ENCODE results near the gene SLC35F2.

Gene SLC35F2

DNA sequence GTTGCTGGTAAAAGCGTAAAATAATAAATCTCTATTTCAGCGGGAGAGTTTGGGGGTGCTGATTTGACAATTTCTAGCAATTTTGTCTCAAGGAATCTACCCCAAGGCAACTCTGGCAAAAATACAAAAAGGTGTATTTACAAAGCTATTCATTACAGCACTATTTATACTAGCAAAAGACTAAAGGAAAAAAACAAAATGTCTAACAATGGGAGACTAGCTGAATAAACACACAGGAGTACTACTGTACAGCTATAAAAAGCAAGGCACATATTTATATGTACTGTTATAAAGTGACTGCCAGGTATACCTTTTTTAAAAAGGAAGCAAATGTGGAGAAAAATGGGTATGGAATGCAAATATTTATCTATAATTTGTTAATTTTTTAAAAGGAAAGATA lies 32.7 kb downstream of the SLC35F2 start:
- H3K9me3 Mint-ChIP-seq, result no peaks in the 10 kb centered on the region
- intact Hi-C loops (cut with micrococcal nuclease), result no loop called here
- no peaks in the 10 kb centered on the region for H3K27me3 Mint-ChIP-seq
- no peaks in the 10 kb centered on the region for H3K36me3 Mint-ChIP-seq (ENCODE audit: low read depth)
- peaks cover 9% of the 10 kb centered on the region for H3K4me1 Mint-ChIP-seq (ENCODE audit: low read depth)
- no peak overlapping the region for H3K4me3 Mint-ChIP-seq
- H3K27ac Mint-ChIP-seq, result no peak overlapping the region

DNA sequence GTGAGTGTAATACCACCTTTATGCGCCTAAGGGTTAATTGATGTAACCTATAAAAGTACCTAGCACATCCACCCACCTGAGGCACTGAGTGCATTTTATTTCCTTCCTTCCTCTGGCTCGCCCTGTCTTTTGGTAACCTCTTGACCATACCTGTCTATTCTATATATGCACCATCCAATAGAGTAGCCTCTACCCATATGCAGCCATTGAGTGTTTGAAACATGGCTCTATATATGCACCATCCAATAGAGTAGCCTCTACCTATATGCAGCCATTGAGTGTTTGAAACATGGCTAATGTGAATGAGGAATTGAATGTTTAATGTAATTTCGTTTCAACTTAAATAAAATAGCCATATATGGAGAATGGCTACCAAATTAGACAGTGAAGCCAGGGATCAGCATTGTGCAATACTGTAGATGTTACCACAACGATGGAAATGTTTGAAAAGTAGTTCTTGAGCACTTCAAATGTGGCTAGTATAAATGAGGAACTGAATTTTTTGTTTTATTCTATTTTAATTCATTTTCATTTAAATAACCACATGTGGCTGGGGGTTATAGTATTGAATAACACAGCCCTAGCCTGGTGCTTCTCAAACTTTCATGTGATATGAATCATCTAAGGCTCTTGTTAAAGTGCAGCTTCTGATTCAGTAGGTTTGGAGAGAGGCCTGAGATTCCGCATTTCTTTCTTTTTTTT lies 33.8 kb downstream of the SLC35F2 start:
- Mint-ChIP-seq H3K27me3 (no peaks in the 10 kb centered on the region), H3K27ac (no peak overlapping the region), H3K36me3 (ENCODE audit: low read depth) (no peaks in the 10 kb centered on the region), H3K4me3 (no peak overlapping the region), H3K9me3 (no peaks in the 10 kb centered on the region), H3K4me1 (ENCODE audit: low read depth) (peaks cover 9% of the 10 kb centered on the region)
- intact Hi-C loops (cut with micrococcal nuclease), result no loop called here

DNA sequence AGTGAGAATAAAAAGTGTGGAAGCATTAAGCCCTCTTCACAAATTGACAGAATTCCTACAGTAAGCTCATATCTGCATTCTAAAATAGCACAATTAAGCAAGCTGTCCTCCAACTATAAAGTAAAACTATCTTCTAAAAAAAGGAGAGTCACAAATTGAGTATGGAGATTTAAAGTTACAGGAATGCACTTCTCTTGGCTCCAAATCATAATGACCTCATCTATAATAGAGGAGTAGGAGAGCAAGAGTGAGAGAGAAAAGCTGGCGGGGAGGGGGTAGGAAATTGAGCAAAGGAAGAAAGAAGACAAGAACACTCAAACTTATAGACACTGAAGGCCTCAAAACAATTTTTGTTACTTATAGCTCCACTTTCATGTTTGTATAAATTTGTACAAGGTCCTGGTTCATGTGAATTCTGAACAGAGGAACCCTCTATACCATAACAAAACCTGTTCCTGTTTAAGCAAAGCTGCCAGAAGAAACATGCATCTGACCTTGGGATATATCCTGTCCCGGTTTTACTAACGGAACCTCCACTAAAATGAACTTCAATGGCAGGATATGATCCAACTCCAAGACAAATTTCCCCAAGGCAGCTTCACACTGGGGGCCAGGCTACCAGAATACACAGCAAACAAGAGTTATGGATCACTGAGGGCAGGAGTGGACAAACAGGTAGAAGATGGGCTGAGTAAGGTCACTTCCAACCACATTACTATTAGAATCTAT lies 37.2 kb downstream of the SLC35F2 start:
- Mint-ChIP-seq H3K9me3 (no peaks in the 10 kb centered on the region), H3K27ac (no peak overlapping the region), H3K4me3 (no peak overlapping the region), H3K4me1 (ENCODE audit: low read depth) (peaks cover 9% of the 10 kb centered on the region), H3K36me3 (ENCODE audit: low read depth) (no peaks in the 10 kb centered on the region), H3K27me3 (no peaks in the 10 kb centered on the region)
- intact Hi-C loops (cut with micrococcal nuclease), result no loop called here

DNA sequence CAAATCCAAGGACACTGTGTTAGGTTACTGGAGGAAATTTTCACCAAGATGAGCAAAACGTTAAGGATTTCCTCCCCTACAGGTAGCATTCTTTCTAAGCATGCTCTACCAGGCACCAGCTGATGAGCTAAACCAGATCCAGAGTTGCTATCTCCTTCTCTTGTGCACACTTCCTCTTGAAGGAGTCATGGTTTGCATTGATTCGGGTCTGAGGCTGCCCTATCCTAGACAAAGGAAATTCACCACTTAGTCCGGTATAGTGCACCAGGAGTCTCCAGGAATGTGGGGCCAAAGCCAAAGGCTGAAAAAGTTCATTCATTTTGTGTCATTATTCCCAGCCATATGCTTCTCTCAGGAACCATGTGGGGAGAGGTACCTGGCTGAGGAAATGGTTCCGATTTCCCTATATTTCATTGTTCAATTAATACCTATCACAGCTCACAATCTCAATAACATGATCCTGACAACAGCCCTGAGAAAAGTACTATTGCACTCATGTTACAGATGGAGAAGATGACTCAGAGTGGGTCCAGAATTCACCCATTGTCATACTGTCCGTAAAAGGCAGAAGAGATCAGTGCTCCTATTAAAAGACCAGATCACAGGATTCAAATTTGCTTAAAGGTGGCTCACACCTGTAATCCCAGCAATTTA lies 39.1 kb downstream of the SLC35F2 start:
- no peak overlapping the region for H3K27ac Mint-ChIP-seq

DNA sequence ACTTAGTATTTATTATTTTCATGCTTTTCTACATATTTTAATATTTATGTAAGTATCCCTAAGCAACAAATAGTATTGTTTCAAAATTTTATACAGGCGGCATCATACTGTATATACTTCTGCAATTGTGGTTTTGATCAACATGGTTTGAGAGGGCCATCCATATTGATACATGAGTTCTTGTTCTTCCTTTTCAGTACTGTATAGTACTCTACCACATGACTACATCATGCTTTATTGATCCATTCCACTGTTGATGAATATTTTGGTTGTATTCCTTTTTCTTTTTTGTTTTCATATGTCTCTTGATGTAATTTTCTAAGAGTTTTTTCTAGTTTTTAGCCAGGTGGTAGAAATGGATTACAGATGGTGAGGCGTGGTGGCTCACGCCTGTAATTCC lies 40.1 kb downstream of the SLC35F2 start:
- H3K4me3 Mint-ChIP-seq, result no peak overlapping the region
- no peaks in the 10 kb centered on the region for H3K4me1 Mint-ChIP-seq (ENCODE audit: low read depth)
- no peaks in the 10 kb centered on the region for H3K36me3 Mint-ChIP-seq (ENCODE audit: low read depth)
- peaks cover 2% of the 10 kb centered on the region for H3K27me3 Mint-ChIP-seq
- no peaks in the 10 kb centered on the region for H3K9me3 Mint-ChIP-seq
- intact Hi-C loops (cut with micrococcal nuclease), result no loop called here
- no peak overlapping the region for H3K27ac Mint-ChIP-seq

More for the DNA sequence above, 39.1 kb downstream of the SLC35F2 start:
- Mint-ChIP-seq H3K4me3 (no peak overlapping the region), H3K9me3 (no peaks in the 10 kb centered on the region), H3K27me3 (no peaks in the 10 kb centered on the region), H3K4me1 (ENCODE audit: low read depth) (peaks cover 5% of the 10 kb centered on the region), H3K36me3 (ENCODE audit: low read depth) (no peaks in the 10 kb centered on the region)
- intact Hi-C loops (cut with micrococcal nuclease), result no loop called here

DNA sequence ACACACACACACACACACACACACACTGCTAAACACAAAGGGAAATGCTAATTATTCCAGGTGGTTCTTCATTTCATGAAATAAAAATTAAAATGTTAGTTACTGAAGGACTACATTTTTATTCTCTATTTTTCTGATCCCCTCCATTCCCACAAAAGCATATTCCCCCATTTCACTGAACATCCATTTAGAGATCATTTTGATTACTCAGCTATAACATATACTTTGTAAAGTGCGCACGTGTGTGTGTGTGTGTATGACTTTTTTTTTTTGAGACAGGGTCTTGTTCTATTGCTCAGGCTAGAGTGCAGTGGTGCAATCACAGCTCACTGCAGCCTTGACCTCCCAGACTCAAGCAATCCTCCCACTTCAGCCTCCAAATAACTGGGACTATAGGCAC lies 42.6 kb downstream of the SLC35F2 start:
- intact Hi-C loops (cut with micrococcal nuclease), result no loop called here
- H3K36me3 Mint-ChIP-seq (ENCODE audit: low read depth), result no peaks in the 10 kb centered on the region
- H3K4me3 Mint-ChIP-seq, result no peak overlapping the region
- no peak overlapping the region for H3K27ac Mint-ChIP-seq
- peaks cover 2% of the 10 kb centered on the region for H3K27me3 Mint-ChIP-seq
- no peaks in the 10 kb centered on the region for H3K4me1 Mint-ChIP-seq (ENCODE audit: low read depth)
- H3K9me3 Mint-ChIP-seq, result no peaks in the 10 kb centered on the region

DNA sequence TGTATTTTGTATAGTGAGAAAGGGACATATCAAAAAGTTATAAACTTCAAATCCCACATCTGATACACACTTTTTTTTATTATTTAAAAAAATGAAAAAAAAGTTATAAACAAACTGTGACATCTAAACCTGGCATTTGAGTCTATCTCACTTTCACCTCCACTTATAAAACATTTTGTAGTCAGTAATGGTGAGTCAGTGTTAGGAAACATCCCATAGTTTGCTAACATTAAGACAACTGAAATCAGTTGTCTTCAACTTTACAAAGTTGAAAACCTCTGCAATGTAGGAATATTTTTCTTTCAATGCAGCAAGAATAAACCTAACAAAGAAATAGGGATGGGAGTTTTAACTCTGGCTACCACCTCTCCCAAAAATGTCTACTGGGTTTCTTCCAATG lies 47.7 kb downstream of the SLC35F2 start:
- no peaks in the 10 kb centered on the region for H3K9me3 Mint-ChIP-seq
- no peak overlapping the region for H3K4me3 Mint-ChIP-seq
- no peaks in the 10 kb centered on the region for H3K36me3 Mint-ChIP-seq (ENCODE audit: low read depth)
- intact Hi-C loops (cut with micrococcal nuclease), result no loop called here
- H3K27ac Mint-ChIP-seq, result no peak overlapping the region
- peaks cover 4% of the 10 kb centered on the region for H3K27me3 Mint-ChIP-seq
- H3K4me1 Mint-ChIP-seq (ENCODE audit: low read depth), result no peaks in the 10 kb centered on the region

DNA sequence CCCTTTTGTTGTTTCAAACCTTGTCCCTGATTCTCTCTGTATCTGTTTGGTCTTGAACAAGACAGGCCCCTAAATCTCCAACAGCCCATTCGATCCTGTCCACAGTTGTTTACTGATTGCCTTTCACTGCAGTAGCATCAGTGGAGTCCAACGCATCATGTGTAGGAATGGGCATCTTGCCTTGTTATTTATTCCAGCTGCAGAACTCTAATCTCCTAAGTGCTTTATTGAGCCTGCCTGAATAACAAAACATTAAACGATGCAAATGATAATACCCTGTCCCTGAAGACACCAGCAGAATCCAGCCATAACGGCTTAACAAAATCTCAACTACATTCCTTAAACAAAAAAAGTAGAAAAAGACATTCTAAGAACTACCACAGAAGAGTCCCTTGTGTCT lies 50.1 kb downstream of the SLC35F2 start:
- H3K4me3 Mint-ChIP-seq, result no peak overlapping the region
- H3K36me3 Mint-ChIP-seq (ENCODE audit: low read depth), result no peaks in the 10 kb centered on the region
- H3K27ac Mint-ChIP-seq, result no peak overlapping the region
- peaks cover 6% of the 10 kb centered on the region for H3K4me1 Mint-ChIP-seq (ENCODE audit: low read depth)
- H3K9me3 Mint-ChIP-seq, result no peaks in the 10 kb centered on the region
- peaks cover 2% of the 10 kb centered on the region for H3K27me3 Mint-ChIP-seq
- intact Hi-C loops (cut with micrococcal nuclease), result no loop called here

DNA sequence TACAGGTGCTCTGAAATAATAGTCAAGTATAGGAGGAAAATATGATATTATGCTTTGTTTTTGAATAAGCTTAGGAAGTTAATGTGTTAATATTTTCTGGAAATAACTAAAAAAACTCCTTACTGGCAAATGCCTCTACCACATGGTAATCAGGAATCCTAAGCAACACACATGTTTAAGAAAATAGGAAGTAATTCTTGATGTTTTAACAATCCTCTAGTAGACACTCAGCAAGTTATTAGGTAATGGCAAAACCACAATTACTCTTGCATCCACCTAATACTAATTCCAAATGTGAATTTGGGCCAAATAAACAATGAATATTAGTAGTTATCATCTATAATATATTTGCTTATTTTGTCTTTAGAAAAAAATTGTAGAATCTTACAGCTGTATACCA lies 53.6 kb downstream of the SLC35F2 start:
- no peak overlapping the region for H3K4me3 Mint-ChIP-seq
- peaks cover 6% of the 10 kb centered on the region for H3K4me1 Mint-ChIP-seq (ENCODE audit: low read depth)
- H3K27ac Mint-ChIP-seq, result no peak overlapping the region
- no peaks in the 10 kb centered on the region for H3K9me3 Mint-ChIP-seq
- intact Hi-C loops (cut with micrococcal nuclease), result no loop called here
- no peaks in the 10 kb centered on the region for H3K36me3 Mint-ChIP-seq (ENCODE audit: low read depth)
- H3K27me3 Mint-ChIP-seq, result peaks cover 11% of the 10 kb centered on the region

DNA sequence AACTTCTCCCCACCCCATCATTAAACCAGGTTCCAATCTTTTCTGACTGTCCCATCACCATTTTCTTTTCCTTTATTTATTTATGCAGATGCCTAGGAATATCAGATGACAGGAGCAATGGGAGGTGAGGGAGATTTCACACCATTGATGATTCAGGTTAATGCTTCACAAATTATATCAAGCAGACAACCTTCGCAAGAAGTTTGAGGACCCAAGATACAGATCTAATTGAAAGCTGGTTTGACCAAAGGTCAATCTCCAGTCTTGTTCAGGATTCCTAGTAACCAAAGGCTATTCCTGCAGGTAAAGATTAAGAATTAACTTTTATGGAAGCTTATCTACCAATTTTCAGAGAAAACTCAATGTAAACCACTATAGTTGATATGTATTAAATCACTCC lies 54.4 kb downstream of the SLC35F2 start:
- Mint-ChIP-seq H3K4me3 (no peak overlapping the region), H3K4me1 (ENCODE audit: low read depth) (peaks cover 6% of the 10 kb centered on the region), H3K9me3 (no peaks in the 10 kb centered on the region), H3K36me3 (ENCODE audit: low read depth) (no peaks in the 10 kb centered on the region), H3K27ac (no peak overlapping the region), H3K27me3 (peaks cover 9% of the 10 kb centered on the region)
- intact Hi-C loops (cut with micrococcal nuclease), result no loop called here

DNA sequence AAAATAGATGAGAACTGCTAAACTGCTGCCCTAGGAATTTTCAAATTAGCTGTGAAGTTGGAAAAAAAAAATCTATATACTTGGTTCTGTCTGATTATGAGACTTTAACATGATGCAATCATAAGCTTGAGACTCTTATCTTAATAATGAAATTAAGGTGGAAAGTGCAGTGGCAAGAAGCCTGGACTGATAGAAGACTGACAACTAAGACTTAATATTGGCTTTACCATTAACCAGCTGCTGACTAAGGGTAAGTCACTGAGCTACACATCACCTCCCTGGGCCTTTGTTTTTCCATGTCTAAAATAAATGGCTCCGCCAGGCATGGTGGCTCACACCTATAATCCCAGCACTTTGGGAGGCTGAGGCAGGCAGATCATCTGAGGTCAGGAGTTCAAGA lies 56.9 kb downstream of the SLC35F2 start:
- Mint-ChIP-seq H3K4me3 (no peak overlapping the region), H3K36me3 (ENCODE audit: low read depth) (no peaks in the 10 kb centered on the region), H3K27ac (no peak overlapping the region), H3K27me3 (peaks cover 9% of the 10 kb centered on the region), H3K4me1 (ENCODE audit: low read depth) (peaks cover 6% of the 10 kb centered on the region), H3K9me3 (no peaks in the 10 kb centered on the region)
- intact Hi-C loops (cut with micrococcal nuclease), result no loop called here

DNA sequence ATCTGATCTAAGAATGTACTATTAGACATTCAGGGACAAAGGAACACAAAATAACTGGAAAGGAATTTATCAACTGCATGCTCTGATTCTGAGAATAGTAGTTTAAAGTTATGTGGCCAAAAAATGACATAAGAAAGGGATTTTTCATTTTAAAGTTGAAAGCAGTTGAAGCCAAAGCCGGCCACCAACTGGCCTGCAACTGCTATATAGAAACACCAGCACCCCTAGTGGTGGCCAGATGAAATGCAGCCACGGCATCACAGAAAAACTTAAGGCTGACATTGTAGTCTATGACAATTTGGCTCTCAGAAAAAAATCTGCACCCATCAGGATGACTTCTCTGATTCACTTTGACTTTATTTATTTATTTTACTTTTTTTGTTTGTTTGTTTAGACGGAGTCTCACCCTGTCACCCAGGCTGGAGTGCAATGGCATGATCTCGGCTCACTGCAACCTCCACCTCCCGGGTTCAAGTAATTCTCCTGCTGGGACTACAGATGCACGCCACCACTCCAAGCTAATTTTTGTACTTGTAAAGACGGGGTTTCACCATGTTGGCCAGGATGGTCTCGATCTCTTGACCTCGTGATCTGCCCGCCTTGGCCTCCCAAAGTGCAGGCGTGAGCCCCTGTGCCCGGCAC lies 59.2 kb downstream of the SLC35F2 start:
- peaks cover 9% of the 10 kb centered on the region for H3K27me3 Mint-ChIP-seq
- intact Hi-C loops (cut with micrococcal nuclease), result no loop called here
- no peak overlapping the region for H3K4me3 Mint-ChIP-seq
- no peaks in the 10 kb centered on the region for H3K36me3 Mint-ChIP-seq (ENCODE audit: low read depth)
- peaks cover 12% of the 10 kb centered on the region for H3K9me3 Mint-ChIP-seq
- H3K4me1 Mint-ChIP-seq (ENCODE audit: low read depth), result no peaks in the 10 kb centered on the region
- no peak overlapping the region for H3K27ac Mint-ChIP-seq

DNA sequence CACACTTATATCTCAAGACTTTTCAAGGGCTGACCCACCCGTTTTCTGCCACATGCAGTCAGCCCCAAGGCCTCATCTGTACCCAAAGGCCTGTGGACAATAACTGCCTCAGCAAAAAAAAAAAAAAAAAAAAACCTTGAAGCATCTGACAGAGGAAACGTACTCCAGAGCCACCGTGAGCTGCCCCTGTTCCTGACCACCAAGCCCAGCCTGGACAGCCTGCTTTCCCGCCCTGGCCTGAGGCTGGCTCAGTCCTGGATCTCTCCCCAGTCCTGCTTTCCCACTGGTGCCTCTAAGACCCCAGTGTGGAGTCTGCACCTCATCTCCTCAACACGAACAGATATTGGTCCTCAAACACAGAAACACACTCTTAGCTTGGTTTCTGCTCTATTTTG lies 66.5 kb downstream of the SLC35F2 start:
- H3K27ac Mint-ChIP-seq, result no peak overlapping the region
- H3K9me3 Mint-ChIP-seq, result peaks cover 13% of the 10 kb centered on the region
- H3K36me3 Mint-ChIP-seq (ENCODE audit: low read depth), result no peaks in the 10 kb centered on the region
- no peaks in the 10 kb centered on the region for H3K4me1 Mint-ChIP-seq (ENCODE audit: low read depth)
- no peak overlapping the region for H3K4me3 Mint-ChIP-seq
- no peaks in the 10 kb centered on the region for H3K27me3 Mint-ChIP-seq
- intact Hi-C loops (cut with micrococcal nuclease), result no loop called here

DNA sequence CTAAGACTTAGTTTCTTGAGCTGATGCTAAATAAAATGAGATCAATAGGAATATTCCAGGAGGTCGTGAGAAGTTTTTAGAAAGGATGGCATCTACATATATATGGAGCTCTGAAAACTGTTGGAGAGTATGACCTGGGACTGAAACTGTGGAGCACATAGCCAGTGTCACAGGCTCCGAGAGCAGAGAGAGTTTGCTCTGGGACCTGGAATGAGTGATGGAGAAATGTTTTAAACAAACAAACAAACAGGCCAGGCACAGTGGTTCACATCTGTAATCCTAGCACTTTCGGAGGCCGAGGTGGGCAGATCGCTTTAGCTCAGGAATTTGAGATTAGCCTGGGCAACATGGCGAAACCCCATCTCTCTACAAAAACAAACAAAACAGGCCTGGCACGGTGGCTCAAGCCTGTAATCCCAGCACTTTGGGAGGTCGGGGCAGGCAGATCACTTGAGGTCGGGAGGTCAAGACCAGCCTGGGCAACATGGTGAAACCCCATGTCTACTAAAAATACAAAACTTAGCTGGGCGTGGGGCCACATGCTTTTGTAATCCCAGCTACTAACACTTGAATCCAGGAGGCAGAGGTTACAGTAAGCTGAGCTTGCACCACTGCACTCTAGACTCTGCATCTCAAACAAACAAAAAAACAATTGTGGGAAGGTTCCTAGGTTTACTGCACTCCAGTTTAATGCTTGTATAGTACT lies 67.1 kb downstream of the SLC35F2 start:
- Mint-ChIP-seq H3K9me3 (peaks cover 13% of the 10 kb centered on the region), H3K4me1 (ENCODE audit: low read depth) (no peaks in the 10 kb centered on the region), H3K4me3 (no peak overlapping the region), H3K36me3 (ENCODE audit: low read depth) (no peaks in the 10 kb centered on the region), H3K27ac (no peak overlapping the region), H3K27me3 (no peaks in the 10 kb centered on the region)
- intact Hi-C loops (cut with micrococcal nuclease), result no loop called here

Data from dendritic cell treated with granulocyte-macrophage colony-stimulating factor and Interleukin-4, amounts not matched to agents 40 ng/mL and 50 ng/mL, for 4 days (primary cell).